Forelimb muscle (tissue), 1 donor: ENCODE measurements around the gene ABLIM1. TPM values are rescaled to one million over a fixed set of nuclear protein-coding genes. Genes with fewer than 3 reads are reported as not detected.

Experiments
- DNase-seq: peaks from one replicate; pipeline ENCODE4 v3.0.0-alpha.2; 2013; ENCODE audit warnings: low read depth
- polyA plus RNA-seq: library from polyadenylated mRNA; unstranded; fragments of 120-200 nt; gene quantifications from one replicate; pipeline ENCODE4 v1.2.1, GENCODE V29; 2013; ENCODE audit not compliant: insufficient read length

The ABLIM1 gene
- polyA plus RNA-seq, 1 donor = 44.3 TPM

DNA sequence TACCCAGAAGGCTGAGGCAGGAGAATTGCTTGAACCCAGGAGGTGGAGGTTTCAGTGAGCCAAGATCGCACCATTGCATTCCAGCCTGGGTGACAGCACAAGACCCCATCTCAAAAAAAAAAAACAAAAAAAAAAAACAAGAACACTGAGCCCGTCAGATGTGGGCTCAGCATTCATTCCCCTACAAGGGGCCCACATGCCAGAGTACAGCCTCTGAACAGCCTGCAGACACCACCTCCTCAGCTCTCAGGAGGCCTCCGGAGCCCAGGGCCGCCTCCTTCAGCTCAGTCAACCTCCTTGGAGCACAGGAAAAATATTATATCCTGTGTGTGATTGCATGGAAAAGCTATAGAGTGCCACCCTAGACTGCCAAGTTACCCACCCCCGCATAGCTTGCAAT, 112.3 kb downstream of the ABLIM1 start:
- DNase-seq = no peak

DNA sequence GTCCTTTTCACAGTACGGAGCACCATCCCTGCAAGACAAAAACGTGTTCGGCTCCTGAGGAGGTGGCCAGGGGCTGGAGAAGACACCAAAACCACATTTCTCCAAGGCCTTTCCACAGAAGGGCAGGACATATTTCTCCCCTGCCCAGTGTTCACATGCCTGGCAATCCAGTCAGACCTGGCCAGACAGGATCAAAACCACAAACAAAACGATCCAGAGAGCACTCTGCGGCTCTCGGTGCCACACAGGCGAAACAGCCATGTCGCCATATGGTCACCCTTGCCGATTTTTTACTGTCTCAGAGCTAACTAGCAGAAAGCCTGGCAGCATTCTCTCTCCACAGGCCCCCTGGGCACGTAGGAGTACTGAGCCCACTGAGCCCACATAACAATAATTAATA, 113.0 kb downstream of the ABLIM1 start:
- no peak for DNase-seq

DNA sequence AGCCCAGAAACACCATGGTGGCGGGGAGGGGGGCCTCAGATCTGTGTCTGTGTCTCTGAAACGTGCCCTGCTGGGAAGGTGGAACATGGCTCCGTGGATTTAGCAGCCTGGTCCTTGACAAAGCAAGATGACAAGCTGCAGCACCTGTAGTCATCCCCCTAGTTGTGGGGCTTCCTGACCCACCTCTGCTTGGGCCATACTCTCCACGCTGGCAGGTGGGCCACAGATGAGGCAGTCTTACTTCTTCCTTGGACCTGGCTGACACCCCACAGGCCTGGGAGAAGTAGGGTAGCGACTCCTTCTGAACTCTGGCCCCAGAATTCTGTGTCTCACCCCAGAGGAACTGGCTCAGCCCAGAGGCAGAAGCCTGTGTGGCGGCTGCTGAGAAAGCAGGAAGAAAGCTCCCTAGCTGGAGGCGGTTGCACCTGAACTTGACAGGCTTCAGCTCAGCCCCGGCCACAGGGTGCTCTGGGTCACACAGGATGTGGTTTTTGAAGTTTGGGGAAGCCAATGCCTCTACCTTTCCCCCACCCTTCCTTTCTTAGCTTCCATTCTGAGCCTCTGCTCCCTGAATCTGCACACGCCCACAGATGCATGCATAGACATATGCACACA, 113.9 kb downstream of the ABLIM1 start:
- no peak for DNase-seq

DNA sequence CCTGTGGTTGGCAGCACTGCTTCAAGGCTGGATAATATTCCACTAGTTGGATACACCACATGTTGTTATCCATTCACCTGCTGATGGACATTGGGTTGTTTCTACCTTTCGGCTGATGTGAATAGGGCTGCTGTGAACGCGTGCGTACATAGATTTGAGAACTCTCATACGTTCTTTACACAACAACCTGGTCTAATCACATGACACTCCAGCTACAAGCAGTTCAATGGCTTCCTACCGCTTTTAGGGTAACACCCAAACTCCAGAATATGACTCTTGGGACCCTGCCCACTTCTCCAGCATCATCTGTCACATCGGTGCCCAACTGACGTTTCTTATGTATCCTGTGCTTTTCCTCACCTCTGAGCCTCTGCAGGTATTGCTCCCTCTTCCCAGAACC, 114.6 kb downstream of the ABLIM1 start:
- DNase-seq = no peak

DNA sequence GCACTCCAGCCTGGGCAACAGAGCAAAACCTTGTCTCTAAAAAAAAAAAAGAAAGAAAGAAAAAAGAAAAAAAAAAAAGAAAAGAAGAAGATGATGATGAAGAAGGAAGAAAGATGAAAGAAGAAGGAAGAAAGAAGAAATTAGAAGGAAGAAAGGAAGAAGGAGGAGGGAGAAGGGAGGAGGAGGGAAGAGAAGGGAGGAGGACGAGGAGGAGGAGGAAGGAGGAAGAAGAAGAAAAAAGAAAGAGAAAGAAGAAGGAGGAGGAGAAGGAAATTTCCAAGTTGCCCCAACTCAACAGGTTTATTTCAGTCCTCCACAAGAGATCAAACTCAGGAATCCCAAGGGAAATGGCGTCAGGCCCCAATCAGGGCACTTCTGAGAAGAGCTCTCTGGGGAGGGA, 115.7 kb downstream of the ABLIM1 start:
- no peak for DNase-seq

DNA sequence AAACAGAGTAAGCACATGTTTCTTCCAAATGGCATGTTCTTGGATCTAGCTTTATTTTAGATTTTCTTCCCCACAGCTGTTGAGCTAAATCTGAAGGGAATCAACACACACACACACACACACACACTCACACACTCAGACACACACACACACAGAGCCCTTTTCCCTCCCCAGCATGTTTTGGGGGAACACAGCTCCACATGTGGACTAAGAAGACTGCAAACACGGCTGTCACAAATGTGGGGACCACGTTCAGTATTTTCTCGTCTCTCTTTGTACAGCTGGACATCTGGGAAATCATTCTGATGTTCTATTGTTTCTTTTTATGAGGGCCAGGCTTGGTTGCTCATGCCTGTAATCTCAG, 116.3 kb downstream of the ABLIM1 start:
- no peak for DNase-seq

DNA sequence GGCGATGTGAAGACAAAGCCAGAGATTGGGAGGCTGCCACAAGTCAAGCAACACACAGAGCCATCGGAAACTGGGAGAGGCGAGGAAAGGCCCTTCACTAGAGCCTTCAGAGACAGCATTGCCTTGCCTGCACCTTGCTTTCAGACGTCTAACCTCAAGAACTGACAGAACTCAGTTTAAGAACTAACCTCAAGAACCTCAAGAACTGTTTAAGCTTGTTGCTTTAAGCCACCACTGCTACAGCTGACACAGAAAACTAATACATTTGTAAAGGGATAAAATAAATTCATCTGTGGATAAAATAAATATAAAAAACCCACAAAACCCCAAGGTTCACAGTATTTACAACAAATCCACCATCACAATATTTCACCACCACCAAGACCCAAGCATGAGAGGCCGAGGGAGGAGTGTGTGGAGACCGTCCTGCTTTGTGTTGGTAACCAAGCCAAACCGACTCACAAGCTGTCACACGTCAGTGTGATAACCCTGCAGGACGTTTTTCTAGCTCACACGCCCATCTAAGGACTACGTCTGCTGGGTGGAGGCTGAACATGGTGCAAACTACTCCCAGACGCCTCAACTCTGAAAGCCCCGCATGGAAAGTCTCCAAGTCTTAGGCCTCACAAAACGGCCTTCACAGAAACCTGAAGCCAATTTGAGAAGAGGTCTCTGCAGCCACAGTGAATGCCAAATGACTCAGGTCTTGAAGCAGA, 116.8 kb downstream of the ABLIM1 start:
- peak; percentile 91 for DNase-seq

DNA sequence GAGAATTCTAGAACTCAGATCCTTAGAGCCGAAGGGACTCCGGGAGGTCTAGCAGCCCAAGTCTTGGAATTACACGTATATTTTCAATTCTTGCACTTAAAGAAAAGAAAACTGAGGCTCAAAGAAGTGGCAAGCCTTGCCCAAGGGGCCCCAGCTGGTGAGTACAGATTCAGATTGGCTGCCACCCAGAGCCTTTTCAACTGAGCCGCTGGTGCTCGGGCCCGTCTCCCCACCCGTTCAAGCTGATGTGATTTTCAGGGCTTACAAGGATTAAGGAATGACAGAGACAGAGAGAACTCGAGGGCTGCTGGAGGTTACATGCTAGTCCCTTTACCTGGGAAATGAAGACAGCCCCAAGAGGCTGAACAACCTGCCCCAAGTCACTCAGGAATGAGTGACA, 117.8 kb downstream of the ABLIM1 start:
- DNase-seq = no peak

DNA sequence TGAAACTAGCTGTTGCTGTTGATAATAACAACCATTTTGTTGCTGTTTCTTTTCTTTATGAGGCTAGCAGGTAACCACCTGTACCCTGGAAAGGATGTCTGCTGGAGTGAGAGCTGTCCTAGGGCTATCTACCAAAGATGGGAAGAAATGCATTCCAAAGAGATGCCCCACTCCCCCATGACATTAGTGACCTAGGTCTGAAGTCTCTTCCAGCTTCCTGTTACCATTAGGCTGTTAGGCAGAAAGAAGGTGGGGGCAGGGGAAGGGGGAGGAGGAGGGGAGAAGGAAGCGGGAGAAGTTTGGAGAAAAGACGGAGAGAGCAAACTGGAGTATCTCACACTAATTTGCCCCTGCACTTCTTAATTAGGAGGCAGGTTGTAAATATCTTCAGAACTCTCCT, 118.5 kb downstream of the ABLIM1 start:
- no peak for DNase-seq

DNA sequence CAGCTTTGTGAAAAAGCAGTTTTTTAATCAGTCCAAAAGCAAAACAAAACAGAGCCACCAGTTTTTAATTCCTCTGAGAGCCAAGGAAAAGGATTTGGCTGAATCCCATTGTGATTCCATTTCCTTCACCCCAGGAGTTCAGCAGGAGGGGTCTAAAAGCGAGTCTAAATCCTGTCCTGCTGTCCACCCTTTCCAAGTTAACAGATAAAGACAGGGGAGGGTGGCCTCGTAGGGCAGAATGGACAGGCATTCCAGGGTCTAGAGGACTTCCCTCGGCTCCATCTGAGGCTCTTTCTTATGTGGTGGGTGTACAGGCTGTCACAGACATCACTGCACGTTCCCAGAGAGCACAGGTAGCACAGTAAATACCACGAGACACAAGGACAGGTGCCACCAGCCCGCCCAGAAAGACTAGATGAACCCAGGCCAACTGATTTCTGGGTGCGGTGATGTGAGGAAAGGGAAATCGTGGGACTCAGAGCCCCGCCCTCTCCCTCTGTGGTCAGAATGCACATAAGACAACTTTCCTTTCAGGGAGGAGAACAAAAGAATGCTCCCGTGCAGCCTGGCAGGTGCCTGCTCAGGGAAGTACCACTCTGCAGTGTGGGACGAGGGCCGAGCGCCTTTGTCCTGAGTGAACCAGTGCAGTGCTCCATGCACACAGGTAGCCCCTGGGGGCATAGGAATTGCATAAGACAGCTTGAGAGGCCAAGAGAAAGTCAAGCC, 119.7 kb downstream of the ABLIM1 start:
- no peak for DNase-seq

DNA sequence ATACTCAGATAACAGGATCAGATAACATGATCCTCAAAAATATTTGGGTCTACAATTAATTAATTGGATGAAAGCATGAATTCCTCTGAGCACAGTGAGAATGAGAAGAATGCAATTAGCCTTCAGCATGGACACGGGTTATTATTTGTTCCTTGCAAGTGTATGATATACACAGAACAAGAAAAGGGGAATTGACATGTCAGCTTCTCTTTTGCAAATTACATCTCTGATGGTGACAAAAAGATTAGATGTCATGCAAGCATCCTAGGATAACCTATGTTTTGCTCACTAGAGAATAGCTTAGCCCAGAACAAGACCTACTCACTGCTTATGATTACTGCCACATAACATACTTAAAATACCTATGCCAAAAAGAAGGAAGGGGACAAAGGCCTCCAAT, 120.3 kb downstream of the ABLIM1 start:
- DNase-seq = no peak

DNA sequence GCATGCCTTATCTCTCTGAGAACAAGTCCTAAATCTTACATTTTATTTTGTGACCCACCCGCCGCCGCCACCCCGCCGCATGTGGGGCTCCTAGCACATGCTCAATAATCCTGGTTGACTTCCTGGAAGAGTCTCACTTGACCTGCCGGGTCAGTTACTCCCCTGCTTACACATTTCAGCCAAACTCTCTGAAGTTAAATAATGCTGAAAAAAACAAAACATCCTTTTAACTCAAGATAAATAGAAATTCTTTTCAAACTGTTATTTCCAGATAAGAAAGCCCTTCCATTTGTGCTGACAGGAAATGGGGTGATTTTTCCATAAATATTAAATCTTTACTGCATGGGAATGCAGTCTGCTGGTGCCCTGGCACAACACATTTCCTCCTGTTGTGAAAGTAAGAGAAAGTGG, 123.5 kb downstream of the ABLIM1 start:
- DNase-seq = no peak

DNA sequence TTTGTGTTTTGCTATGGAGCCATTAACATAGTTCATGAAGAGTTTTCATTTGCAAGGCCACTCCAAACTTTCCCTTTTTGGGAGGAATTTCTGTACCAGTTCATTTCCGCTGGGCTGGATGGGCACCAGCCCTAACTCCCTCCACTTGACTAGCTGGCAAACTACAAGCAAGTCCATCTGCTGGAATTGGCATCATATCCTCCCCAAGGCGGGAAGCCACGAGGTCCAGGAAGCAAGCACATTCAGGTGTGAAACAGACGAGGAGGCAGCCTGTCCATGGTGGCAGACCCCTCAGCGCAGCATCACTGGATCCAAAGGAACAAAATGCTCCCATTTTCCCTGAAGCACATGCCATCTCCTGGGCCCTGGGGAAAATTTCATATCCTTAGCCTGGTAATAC, 125.8 kb downstream of the ABLIM1 start:
- no peak for DNase-seq

DNA sequence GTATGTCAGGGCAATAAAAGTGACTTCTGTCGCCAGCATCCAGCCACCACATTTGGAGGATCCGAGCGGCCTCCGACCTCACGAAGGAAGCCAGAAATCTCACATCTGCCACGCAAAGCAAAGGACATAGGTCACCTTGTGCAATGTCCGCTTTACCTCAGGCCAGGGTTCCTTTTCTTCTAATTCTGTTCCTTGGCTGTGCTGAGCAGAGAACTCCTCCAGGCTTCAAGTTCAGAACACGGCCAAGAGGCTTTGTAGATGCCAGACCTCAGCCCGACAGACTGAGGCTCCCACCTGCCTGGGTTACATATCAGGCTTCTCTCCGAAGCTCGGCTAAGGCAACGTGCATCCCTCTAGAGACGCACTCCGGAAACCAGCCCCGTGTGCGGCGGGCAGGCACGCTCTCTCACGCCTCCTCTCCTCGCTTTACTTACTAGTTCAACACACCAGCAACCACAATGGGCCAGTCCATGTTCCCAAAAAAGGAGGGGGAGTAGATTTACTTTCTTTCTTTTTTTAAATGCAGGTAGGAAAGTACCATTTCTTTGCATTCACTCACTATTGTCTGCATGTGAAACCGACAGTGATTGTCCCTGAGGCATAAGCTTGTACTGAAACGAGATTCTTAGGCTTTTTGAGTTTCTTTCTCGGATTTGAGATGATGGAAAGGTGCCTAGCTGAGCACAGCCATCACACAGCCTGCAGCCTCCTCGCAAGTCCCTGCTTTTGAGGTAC, 131.4 kb downstream of the ABLIM1 start:
- peak; percentile 73 for DNase-seq

DNA sequence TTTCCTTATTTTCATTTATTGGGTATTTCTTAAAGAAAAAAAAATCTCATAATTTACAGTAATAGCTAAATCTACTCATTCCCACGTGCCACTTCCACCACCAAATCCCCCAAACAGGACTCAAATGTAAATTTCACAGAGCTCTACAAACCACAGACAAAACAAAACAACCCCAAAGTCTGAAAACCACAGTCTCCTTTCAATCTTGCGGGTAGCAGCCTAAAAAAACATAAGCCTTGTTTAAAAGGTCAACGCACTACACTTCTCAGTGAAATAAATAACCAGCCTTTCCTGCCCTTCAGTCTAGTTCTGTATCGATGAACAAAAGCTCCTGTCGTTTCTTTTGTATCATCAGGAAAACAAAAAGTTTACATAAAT, 132.0 kb downstream of the ABLIM1 start:
- DNase-seq = no peak

DNA sequence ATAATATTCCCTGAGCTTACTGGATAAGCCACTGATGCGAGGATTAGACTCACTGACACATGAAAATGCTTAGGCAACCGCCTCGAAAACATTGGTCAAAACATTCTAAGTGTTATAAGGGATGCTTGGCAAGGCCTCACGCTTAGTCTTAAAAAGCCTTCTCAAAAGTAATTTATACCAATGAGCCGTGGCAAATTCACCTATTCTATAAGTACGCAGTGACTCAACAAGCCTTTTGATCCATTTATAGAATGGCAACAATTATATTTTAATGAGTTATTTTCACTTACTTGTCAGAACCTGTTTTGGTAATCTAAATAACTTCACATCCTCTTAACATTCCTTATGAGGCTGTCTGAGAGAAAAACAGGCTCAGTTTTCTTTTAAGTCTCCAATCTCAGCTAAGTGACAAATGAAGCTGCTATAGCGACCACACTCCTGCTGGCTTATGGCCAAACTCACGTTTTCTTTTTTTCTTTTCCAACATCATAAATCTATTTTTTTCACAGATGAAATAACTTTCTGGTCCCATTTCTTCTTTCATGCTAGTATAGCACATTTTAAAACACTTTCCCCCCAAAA, 132.6 kb downstream of the ABLIM1 start:
- DNase-seq = no peak

DNA sequence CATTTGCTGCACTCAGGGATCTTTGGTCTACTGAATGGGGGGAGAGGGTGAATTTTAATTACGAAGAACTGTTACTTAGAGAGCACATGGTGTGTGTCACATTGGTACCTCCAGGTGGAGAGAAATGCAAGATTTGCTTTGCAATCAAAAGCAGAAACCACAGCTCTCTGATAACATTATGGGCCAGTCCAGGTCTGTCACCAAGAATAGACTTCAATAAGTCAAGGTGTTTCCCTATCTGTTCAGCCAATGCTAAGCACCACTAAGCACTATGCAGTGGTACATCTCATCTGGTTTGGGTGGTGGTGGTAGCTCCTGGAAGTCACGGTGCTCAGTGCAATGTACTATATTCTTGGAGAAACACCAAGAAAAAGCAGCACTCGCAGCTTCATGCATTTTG, 134.2 kb downstream of the ABLIM1 start:
- no peak for DNase-seq

DNA sequence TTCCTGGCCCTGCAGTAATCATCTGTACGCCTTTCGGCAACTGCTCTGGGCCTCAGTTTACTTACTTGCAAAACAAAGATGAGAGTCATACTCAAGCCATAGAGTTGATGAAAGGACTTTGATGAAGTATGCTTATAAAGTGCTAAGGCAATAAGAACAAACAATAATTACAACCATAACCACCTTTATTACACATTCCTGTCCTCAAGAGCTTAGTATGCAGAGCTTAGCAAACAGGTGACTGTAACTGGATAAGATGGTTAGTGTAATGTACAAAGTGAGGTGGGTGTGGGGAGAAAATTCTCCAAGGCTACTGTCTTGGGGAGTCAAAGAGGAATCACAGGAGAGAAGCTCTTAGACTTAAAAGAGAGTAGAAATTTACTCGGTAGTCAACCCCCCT, 136.8 kb downstream of the ABLIM1 start:
- DNase-seq = no peak

DNA sequence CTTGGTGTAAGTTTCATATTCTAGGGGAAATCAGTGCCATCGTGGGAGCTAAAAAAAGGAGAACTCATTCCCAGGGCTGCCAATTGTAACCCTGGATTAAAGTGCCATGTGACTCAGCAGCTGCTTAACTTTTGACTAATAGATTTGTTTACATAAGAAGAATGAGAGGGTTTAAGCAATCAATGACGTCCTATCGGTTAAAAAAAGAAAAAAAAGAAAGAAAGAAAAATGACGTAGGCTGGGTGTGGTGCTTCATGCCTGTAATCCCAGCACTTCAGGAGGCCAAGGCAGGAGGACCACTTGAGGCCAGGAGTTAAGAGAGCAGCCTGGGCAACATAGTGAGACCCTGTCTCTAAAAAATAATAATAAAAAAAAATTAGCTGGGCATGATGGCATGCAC, 137.6 kb downstream of the ABLIM1 start:
- no peak for DNase-seq

DNA sequence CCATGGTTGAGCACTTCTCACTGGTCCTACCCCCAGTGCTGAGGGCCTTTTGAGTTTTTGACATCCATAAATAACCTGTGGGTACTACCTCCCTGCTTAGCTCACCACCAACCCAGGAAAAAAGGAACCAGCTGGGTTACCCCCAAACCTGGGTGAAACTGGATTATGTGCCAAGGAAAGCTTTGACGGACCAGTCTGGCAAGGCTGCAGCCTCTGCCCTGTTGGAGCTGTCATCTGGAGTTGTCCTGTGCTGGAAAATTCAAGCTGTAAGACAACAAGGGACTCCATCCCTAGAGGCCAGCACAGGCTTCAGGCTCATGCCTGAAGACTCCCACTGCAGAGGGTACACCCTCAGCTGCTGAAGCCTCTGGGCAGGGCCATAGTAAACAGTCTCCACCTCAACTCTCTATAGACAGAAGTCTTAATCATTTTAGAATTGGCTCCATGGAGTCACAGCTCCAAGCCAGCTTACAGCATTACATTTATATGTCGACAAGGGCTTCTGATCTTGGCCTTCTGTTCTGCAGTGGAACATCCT, 138.2 kb downstream of the ABLIM1 start:
- DNase-seq = no peak

DNA sequence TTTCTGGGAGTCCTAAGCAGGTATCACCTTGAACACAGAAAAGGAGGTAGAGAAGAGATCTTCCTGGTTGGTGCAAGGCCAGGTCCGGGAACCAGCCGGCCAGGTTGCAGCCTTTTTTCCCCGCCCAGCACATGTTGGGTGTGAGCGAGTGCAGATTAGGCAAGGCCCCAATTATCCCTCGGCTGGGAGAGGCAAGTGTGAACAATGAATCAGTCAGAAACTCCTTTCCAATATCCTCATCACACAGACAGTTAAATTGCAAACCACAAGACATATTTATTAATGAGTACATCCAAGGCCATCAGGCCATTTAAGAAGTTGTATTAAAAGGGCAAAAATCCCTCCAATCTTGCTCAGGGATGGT, 138.8 kb downstream of the ABLIM1 start:
- no peak for DNase-seq
